Stimulated activated CD4-positive, alpha-beta T cell treated with anti-CD3 and anti-CD28 coated beads, Interleukin-15, amount 100 ng/mL, for 24 hours (primary cell): ENCODE results near the gene CA7.
A peak's percentile ranks its signal among the peaks of the same experiment; 100 is the strongest.
"Not testable (repeated sequence)": the region's sequence is repeated elsewhere in the genome, so short reads cannot be mapped to it uniquely, and the experiment has no call there.

Source experiments
- DNase-seq: peaks from one replicate; pipeline ENCODE4 v3.0.0-alpha.2; 2020

CA7 gene

GRCh38 chr16:66847533-66848067, 3.4 kb downstream of the CA7 start:
- DNase-seq, result no peak

GRCh38 chr16:66848172-66848571, 4.0 kb downstream of the CA7 start:
- DNase-seq, result no peak

DNA sequence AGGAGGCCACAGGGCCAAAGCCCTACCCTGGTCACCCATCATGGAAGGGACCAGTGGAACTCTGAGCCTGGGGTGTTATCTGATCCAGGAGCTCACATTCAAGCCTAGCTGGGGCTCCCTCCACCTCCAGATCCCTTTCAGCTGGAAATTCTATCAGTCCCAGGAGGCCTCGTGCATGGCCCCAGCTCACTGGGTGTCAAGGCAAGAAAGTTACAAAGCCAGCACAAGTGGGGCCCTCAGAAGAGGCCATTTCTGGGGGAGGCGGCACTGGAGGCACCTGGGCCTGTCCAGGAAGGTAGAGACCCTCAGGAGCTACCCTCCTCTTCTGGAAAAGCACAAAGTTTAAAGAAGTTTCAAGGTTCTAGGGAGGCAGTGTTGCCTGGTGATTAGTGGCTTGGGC, 4.8 kb downstream of the CA7 start:
- DNase-seq, result no peak

- DNase-seq, result no peak
These were observed 5.3 kb downstream of the CA7 start for GRCh38 chr16:66849549-66849948.

- DNase-seq, result no peak
These were observed 6.1 kb downstream of the CA7 start for GRCh38 chr16:66850115-66850815.

GRCh38 chr16:66851166-66851964, 7.2 kb downstream of the CA7 start:
- DNase-seq, result no peak

DNA sequence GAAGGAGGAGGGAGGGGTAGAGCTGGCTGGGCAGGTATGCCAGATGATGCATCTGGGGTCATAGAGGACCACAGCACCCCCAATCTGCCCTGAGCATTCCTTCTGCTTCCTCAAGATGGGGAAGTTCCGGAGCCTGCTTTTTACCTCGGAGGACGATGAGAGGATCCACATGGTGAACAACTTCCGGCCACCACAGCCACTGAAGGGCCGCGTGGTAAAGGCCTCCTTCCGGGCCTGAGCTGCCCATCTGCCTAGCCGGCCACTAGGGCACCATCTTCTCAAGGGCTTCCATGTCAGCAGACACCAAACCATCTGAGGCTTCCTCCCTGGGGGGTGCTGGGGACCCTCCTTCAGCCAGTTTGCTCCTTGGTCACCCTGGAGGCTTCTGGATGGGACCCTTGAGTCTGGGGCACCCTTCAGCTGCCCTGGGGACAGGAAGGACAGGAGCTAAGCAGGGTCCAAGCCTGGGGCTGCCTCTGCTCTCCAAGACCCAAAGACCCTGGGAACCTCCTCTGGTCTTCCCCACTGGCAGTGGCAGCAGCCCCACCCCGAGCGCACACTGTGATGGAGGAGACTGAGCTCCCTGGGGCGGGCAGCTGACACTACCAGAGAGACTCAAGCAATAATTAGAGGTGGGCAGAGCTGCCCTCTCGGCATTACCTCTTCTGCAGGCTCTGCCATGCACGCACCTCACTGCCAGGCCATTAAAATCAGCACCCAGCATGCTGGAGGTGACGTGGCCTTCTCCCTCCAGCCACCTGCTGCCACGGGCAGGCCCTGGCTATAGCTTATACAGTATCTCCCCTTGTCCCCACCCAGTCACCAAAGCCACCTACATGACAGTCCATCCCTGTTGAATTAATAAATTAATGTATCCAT, 9.3 kb downstream of the CA7 start:
- DNase-seq, result no peak

DNA sequence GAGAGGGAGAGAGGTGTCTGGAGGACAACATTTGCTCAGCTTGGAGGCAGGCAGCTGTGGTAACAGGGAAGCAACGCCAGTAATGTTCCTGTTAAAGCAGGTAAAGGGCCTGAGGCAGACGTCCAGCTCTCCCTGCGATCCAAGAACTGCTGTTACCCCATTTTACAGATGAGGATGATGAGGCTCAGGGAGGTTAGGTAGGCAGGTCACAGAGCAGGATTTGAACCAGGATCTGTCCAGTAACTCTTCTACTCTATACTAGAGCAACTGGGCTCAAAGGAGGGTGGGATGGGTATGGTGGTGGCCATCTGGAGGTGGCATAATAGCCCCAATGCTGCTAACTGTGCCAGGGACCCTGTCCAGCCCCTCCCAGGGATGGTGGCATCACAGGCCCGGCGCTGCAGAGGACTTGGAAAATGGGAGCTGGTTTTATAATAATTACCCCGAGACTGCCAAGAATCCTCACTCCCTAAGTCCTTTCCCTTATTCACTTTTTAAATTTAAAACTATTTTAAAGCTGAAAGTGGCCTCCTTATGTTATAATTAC, 12.0 kb downstream of the CA7 start:
- DNase-seq, result no peak

DNA sequence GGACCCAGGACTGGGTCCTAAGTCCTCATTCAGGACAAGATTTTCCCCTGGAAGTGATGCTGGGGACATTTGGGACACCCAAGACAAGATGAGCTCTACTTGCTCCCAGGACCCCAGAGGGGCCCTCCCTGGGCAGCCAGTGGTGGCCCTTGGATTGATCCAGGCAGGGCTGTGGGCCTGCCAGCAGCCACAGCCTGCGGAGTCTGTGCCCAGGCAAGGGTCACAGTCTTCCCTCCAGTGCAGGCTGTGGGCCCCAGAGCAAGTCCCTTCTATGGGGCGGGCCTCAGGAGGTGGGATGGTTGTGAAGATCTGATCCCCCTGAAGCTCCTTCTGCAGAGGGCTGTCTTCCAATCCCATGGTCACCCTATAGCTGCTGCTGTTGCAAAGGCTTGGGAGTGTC, 12.6 kb downstream of the CA7 start:
- DNase-seq, result no peak

- DNase-seq, result no peak
These were observed 13.2 kb downstream of the CA7 start for GRCh38 chr16:66857437-66857836.

- no peak for DNase-seq
These were observed 14.7 kb downstream of the CA7 start for GRCh38 chr16:66858740-66859396.

- no peak for DNase-seq
These were observed 15.3 kb downstream of the CA7 start for GRCh38 chr16:66859397-66860068.

- no peak for DNase-seq
These were observed 17.9 kb downstream of the CA7 start for GRCh38 chr16:66862023-66862520.

- no peak for DNase-seq
These were observed 19.5 kb downstream of the CA7 start for GRCh38 chr16:66863707-66864106.

GRCh38 chr16:66869424-66869823, 25.2 kb downstream of the CA7 start:
- DNase-seq, result no peak

DNA sequence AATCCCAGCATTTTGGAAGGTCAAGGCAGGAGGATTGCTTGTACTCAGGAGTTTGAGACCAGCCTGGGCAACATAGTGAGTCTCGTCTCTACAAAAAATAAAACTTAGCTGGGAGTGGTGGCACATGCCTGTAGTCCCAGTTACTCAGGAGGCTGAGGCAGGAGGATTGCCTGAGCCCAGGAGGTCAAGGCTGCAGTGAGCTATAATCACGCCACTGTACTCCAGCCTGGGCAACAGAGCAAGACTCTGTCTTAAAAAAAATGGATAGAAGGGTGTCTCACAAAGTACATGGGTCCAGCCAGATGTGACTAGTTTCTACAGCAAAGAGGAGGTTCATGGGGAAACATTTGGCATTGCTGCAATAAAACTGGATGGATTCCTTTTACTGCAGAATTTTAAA, 27.1 kb downstream of the CA7 start:
- not testable (repeated sequence) for DNase-seq

DNA sequence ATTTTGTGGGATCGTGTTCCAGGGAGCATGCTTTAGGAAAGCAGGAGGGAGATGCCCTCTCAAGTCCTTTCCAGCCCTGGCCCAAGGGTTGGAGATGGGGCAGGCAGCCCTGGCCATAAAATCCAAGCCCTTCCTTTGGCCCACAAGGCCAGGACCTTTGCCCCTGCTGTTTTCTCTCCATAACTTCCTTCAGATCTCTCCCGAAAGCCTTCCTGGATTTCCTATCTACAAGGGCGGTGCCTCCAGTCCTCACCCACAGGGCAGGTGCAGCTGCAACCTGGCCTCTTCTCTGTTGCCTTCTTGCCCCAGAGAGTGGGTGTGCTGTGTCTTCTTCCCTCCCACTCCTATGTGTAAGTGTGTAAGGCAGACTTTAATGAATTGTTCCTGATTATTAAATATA, 27.6 kb downstream of the CA7 start:
- no peak for DNase-seq

DNA sequence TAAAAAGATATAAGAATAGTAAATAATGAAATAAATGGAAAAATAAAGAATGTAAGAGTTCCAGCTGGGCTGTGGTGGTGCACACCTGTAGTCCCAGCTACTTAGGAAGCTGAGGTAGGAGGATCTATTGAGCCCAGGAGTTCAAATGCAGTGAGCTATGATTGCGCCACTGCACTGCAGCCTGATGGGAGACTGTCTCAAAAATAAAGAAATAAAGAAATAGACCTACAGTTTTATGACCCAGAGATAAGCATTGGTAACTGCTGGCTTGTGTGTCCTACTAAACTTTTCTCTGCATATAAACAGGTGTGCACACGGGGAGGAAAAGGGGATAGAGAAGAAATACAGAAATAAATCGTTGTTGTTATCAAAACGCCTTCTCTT, 28.3 kb downstream of the CA7 start:
- no peak for DNase-seq

GRCh38 chr16:66872943-66873684, 28.9 kb downstream of the CA7 start:
- DNase-seq, result peak; percentile 97

DNA sequence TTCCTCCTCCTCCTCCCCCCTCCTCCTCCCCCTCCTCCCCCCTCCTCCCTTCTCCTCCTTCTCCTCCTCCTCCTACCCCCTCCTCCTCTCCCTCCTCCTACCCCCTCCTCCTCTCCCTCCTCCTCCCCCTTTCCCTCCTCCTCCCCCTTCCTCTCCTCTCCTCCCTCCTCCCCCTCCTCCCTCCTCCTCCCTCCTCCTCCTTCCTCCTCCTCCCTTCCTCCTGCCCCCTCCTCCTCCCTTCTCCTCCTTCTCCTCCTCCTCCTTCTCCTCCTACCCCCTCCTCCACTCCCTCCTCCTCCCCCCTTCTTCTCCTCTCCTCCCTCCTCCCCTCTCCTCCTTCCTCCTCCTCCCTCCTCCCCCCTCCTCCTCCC, 29.5 kb downstream of the CA7 start:
- DNase-seq, result peak; percentile 15
